IMR-90 (cell line): ENCODE measurements around the gene TCHH. TPM values are rescaled to one million over a fixed set of nuclear protein-coding genes. Genes with fewer than 3 reads are reported as not detected.

Source experiments
- ATAC-seq: fragments of 200-7000 bp; cut with Tn5 transposase; 2 replicates; pipeline ENCODE4 v1.9.1; 2020; ENCODE audit warnings: low read depth, mild to moderate bottlenecking, moderate library complexity
- BruUV-seq: library from RNA; stranded (reverse); fragments of 400-500 nt; replicated peaks from 2 replicates; lab custom pipeline; 2021; lab: Mats Ljungman, UMichigan
- CTCF ChIA-PET: fragments of 300-600 bp; formaldehyde crosslinking; extraction: SDS; loops from one replicate; lab custom pipeline; 2021; ENCODE audit warnings: antibody characterized with exemption; lab: Yijun Ruan, JAX
- POLR2A ChIA-PET: fragments of 300-600 bp; sonication (Branson Sonifier 250); formaldehyde crosslinking; loops from one replicate; lab custom pipeline; 2022; ENCODE audit warnings: antibody characterized with exemption; ENCODE audit not compliant: unreplicated experiment; lab: Charles Lee
- DNase-seq: peaks from one replicate; pipeline ENCODE4 v3.0.0; 2013
- H2AFZ ChIP-seq: replicated peaks from 2 replicates; pipeline ENCODE3; 2013; ENCODE audit warnings: low read length, mild to moderate bottlenecking; ENCODE audit not compliant: poor library complexity
- H2AK5ac ChIP-seq: 2 replicates; pipeline ENCODE4 v1.6.1; 2013; ENCODE audit warnings: low read depth, low read length, inconsistent platforms
- H2AK9ac ChIP-seq: replicated peaks from 2 replicates; pipeline ENCODE3; 2013; ENCODE audit warnings: mild to moderate bottlenecking, low read depth, low read length, moderate library complexity; ENCODE audit not compliant: poor library complexity
- H2BK120ac ChIP-seq: 2 replicates; pipeline ENCODE4 v1.6.1; 2013; ENCODE audit warnings: low read depth, low read length, inconsistent platforms
- H2BK15ac ChIP-seq: 3 replicates; pipeline ENCODE4 v1.6.1; 2013; ENCODE audit warnings: low read depth, low read length, inconsistent platforms
- H2BK20ac ChIP-seq: 2 replicates; pipeline ENCODE4 v1.6.1; 2013; ENCODE audit warnings: low read depth, mild to moderate bottlenecking, inconsistent platforms, low read length, moderate library complexity
- H2BK5ac ChIP-seq: 2 replicates; pipeline ENCODE4 v1.6.1; 2013; ENCODE audit warnings: mild to moderate bottlenecking, low read depth, low read length, inconsistent platforms; ENCODE audit not compliant: poor library complexity, severe bottlenecking
- H3K14ac ChIP-seq: replicated peaks from 2 replicates; pipeline ENCODE4 v1.6.1; 2013; ENCODE audit warnings: low read depth, low read length, inconsistent platforms
- H3K18ac ChIP-seq: 2 replicates; pipeline ENCODE4 v1.6.1; 2013; ENCODE audit warnings: low read depth, low read length, control low read depth
- H3K23ac ChIP-seq: 2 replicates; pipeline ENCODE4 v1.6.1; 2013; ENCODE audit warnings: low read depth, low read length, inconsistent platforms
- H3K27ac ChIP-seq: 2 replicates; pipeline ENCODE4 v1.5.1; 2013; ENCODE audit warnings: mild to moderate bottlenecking, control low read depth, low read length; ENCODE audit not compliant: insufficient read depth
- H3K27me3 ChIP-seq: 2 replicates; pipeline ENCODE4 v1.6.1; 2013; ENCODE audit warnings: low read length; ENCODE audit not compliant: control insufficient read depth, insufficient read depth
- H3K36me3 ChIP-seq: 2 replicates; pipeline ENCODE4 v1.6.1; 2013; ENCODE audit warnings: low read length, mixed read lengths; ENCODE audit not compliant: control insufficient read depth, insufficient read depth
- H3K4ac ChIP-seq: 2 replicates; pipeline ENCODE4 v1.6.1; 2013; ENCODE audit warnings: low read depth, low read length, inconsistent platforms
- H3K4me1 ChIP-seq: 2 replicates; pipeline ENCODE4 v1.6.1; 2013; ENCODE audit warnings: low read length, mixed read lengths; ENCODE audit not compliant: control insufficient read depth, insufficient read depth
- H3K4me2 ChIP-seq: 2 replicates; pipeline ENCODE4 v1.6.1; 2013; ENCODE audit warnings: low read depth, mild to moderate bottlenecking, control low read depth, low read length, moderate library complexity
- H3K4me3 ChIP-seq: 2 replicates; pipeline ENCODE4 v1.5.1; 2013; ENCODE audit warnings: low read depth, mild to moderate bottlenecking, control low read depth, low read length, moderate library complexity; ENCODE audit not compliant: insufficient read depth
- H3K56ac ChIP-seq: 2 replicates; pipeline ENCODE4 v1.6.1; 2013; ENCODE audit warnings: low read length, inconsistent platforms; ENCODE audit not compliant: insufficient read depth; ENCODE audit errors: extremely low read depth
- H3K79me1 ChIP-seq, 2 experiments: 2 replicates each; pipeline ENCODE4 v1.6.1; 2013; ENCODE audit warnings: low read length in 2 of 2, inconsistent platforms in 1 of 2, low read depth in 1 of 2
- H3K9ac ChIP-seq: 2 replicates; pipeline ENCODE4 v1.6.1; 2013; ENCODE audit warnings: low read depth, low read length, control low read depth
- H3K9me1 ChIP-seq: 2 replicates; pipeline ENCODE4 v1.6.1; 2013; ENCODE audit warnings: low read length, inconsistent platforms; ENCODE audit not compliant: insufficient read depth
- H3K9me3 ChIP-seq: 2 replicates; pipeline ENCODE4 v1.6.1; 2013; ENCODE audit warnings: low read length; ENCODE audit not compliant: control insufficient read depth, insufficient read depth
- H4K20me1 ChIP-seq: 2 replicates; pipeline ENCODE4 v1.6.1; 2013; ENCODE audit warnings: low read length, inconsistent platforms; ENCODE audit not compliant: insufficient read depth
- H4K5ac ChIP-seq: 2 replicates; pipeline ENCODE4 v1.6.1; 2013; ENCODE audit warnings: mild to moderate bottlenecking, low read depth, low read length, control low read depth
- H4K8ac ChIP-seq, 2 experiments: 2 replicates each; pipeline ENCODE4 v1.6.1; 2013; ENCODE audit warnings: low read depth in 2 of 2, low read length in 2 of 2, control low read depth in 1 of 2, inconsistent platforms in 1 of 2
- H4K91ac ChIP-seq: 2 replicates; pipeline ENCODE4 v1.6.1; 2013; ENCODE audit warnings: low read depth, low read length, inconsistent platforms; ENCODE audit not compliant: insufficient read depth
- BHLHE40 ChIP-seq: fragments of 150-350 bp; IDR thresholded peaks from 2 replicates; pipeline ENCODE4 v1.6.1; 2016; ENCODE audit warnings: mild to moderate bottlenecking, low read depth, low read length
- CEBPB ChIP-seq: IDR thresholded peaks from 2 replicates; pipeline ENCODE4 v1.6.1; 2012; ENCODE audit warnings: low read depth, low read length, improper control_type of control experiment
- CHD1 ChIP-seq: IDR thresholded peaks from 2 replicates; pipeline ENCODE4 v1.6.1; 2012; ENCODE audit warnings: low read depth, low read length, improper control_type of control experiment
- CTCF ChIP-seq: conservative IDR thresholded peaks from 2 replicates; pipeline ENCODE4 v1.5.1; 2012; ENCODE audit warnings: mild to moderate bottlenecking, low read depth, low read length, improper control_type of control experiment
- ELK1 ChIP-seq: fragments of 150-350 bp; IDR thresholded peaks from 2 replicates; pipeline ENCODE4 v1.6.1; 2016; ENCODE audit warnings: low read depth, mild to moderate bottlenecking, low read length, moderate library complexity, borderline replicate concordance
- FOS ChIP-seq: fragments of 150-350 bp; IDR thresholded peaks from 2 replicates; pipeline ENCODE4 v1.6.1; 2016; ENCODE audit warnings: low read depth, low read length
- MAFK ChIP-seq: IDR thresholded peaks from 2 replicates; pipeline ENCODE4 v1.6.1; 2012; ENCODE audit warnings: low read depth, low read length, improper control_type of control experiment
- MAZ ChIP-seq: IDR thresholded peaks from 2 replicates; pipeline ENCODE4 v1.6.1; 2012; ENCODE audit warnings: low read depth, mild to moderate bottlenecking, low read length, improper control_type of control experiment, moderate library complexity, borderline replicate concordance
- MXI1 ChIP-seq: IDR thresholded peaks from 2 replicates; pipeline ENCODE4 v1.6.1; 2012; ENCODE audit warnings: low read depth, mild to moderate bottlenecking, low read length, moderate library complexity, borderline replicate concordance
- NFE2L2 ChIP-seq: fragments of 150-350 bp; IDR thresholded peaks from 2 replicates; pipeline ENCODE4 v1.6.1; 2016; ENCODE audit warnings: low read depth, mild to moderate bottlenecking, low read length
- POLR2A ChIP-seq: IDR thresholded peaks from 2 replicates; pipeline ENCODE4 v1.6.1; 2012; ENCODE audit warnings: mild to moderate bottlenecking, low read depth, low read length
- RAD21 ChIP-seq: IDR thresholded peaks from 2 replicates; pipeline ENCODE4 v1.6.1; 2012; ENCODE audit warnings: low read length, improper control_type of control experiment
- RCOR1 ChIP-seq: IDR thresholded peaks from 2 replicates; pipeline ENCODE4 v1.6.1; 2012; ENCODE audit warnings: mild to moderate bottlenecking, low read length, improper control_type of control experiment; ENCODE audit not compliant: insufficient replicate concordance
- RFX5 ChIP-seq: IDR thresholded peaks from 2 replicates; pipeline ENCODE4 v1.8.0; 2012; ENCODE audit warnings: low read depth, mild to moderate bottlenecking, low read length, moderate library complexity
- SMC3 ChIP-seq: fragments of 150-350 bp; IDR thresholded peaks from 2 replicates; pipeline ENCODE4 v1.6.1; 2016; ENCODE audit warnings: low read depth, mild to moderate bottlenecking, antibody characterized with exemption, low read length, moderate library complexity
- USF2 ChIP-seq: fragments of 150-350 bp; IDR thresholded peaks from 2 replicates; pipeline ENCODE4 v1.6.1; 2017; ENCODE audit warnings: mild to moderate bottlenecking, antibody characterized with exemption, low read length, low read depth
- dilution Hi-C: fragments of 300-500 bp; cut with HindIII; formaldehyde crosslinking; loops from one replicate; pipeline ENCODE4 v1.14.3; 2018; ENCODE audit warnings: low sequenced_read_pairs; ENCODE audit not compliant: unreplicated experiment
- in situ Hi-C: fragments of 300-500 bp; cut with MboI; formaldehyde crosslinking; loops from 3 replicates; pipeline ENCODE4 v1.14.3; 2019; ENCODE audit warnings: low sequenced_read_pairs, inconsistent platforms, mixed read lengths
- intact Hi-C: fragments of 100-400 bp; cut with micrococcal nuclease; formaldehyde crosslinking; loops from 2 replicates; pipeline ENCODE4 v1.10.0; 2022
- polyA plus RNA-seq, 3 experiments: library from polyadenylated mRNA; depleted of rRNA; stranded (reverse); fragments of >200 nt; gene quantifications; 2 replicates each; pipeline ENCODE4 v1.2.3, GENCODE V29; 2012; ENCODE audit warnings: low replicate concordance in 1 of 3
- total RNA-seq: library from RNA; depleted of rRNA; stranded (reverse); fragments of >200 nt; gene quantifications from 2 replicates; pipeline ENCODE4 v1.2.3, GENCODE V29; 2012

TCHH gene
- total and polyA plus RNA-seq, 2 of the 4 experiments (the other 2 are of a cell fraction): not detected

GRCh38 chr1:152067150-152067549 lies 48.1 kb downstream of the TCHH start:
- H2BK120ac ChIP-seq: no peak overlapping the region
- intact Hi-C loops (no loop called here), in situ Hi-C loops (no loop called here), dilution Hi-C loops (no loop called here)
- H3K4ac ChIP-seq: no peak overlapping the region
- no peak overlapping the region for H2BK5ac ChIP-seq
- no peak overlapping the region for H4K5ac ChIP-seq
- no peaks in the 10 kb centered on the region for H3K79me1 ChIP-seq
- H3K27me3 ChIP-seq: peaks cover 3% of the 10 kb centered on the region
- no peaks in the 10 kb centered on the region for H3K9me3 ChIP-seq
- H3K18ac ChIP-seq: no peak overlapping the region
- no TSS peak for BruUV-seq
- H4K8ac ChIP-seq: no peak overlapping the region
- H3K4me3 ChIP-seq: no peak overlapping the region
- no peaks in the 10 kb centered on the region for H3K36me3 ChIP-seq
- no peak overlapping the region for H3K9ac ChIP-seq
- H3K4me2 ChIP-seq: no peak overlapping the region
- H3K56ac ChIP-seq: no peak overlapping the region
- ATAC-seq: no peak
- H2AFZ ChIP-seq: no peak overlapping the region
- no peak overlapping the region for H2BK20ac ChIP-seq
- no peaks in the 10 kb centered on the region for H3K9me1 ChIP-seq
- no peaks in the 10 kb centered on the region for H4K20me1 ChIP-seq
- H3K23ac ChIP-seq: no peak overlapping the region
- TF ChIP-seq SMC3 (no peak), RFX5 (no peak), FOS (no peak), USF2 (no peak), CEBPB (no peak), RAD21 (no peak), RCOR1 (no peak), MAFK (no peak), POLR2A (no peak), BHLHE40 (no peak), CHD1 (no peak), NFE2L2 (no peak), MAZ (no peak), MXI1 (no peak), CTCF (no peak), ELK1 (no peak)
- DNase-seq: no peak
- no peak overlapping the region for H3K27ac ChIP-seq
- H2AK5ac ChIP-seq: no peak overlapping the region
- H4K91ac ChIP-seq: no peak overlapping the region
- no peaks in the 10 kb centered on the region for H3K4me1 ChIP-seq
- no peak overlapping the region for H3K14ac ChIP-seq
- CTCF ChIA-PET: no interaction called here
- H2AK9ac ChIP-seq: no peak overlapping the region
- H2BK15ac ChIP-seq: no peak overlapping the region
- POLR2A ChIA-PET: no interaction called here
